HFF-Myc (cell line): ENCODE data around the gene NHS.

ENCODE experiments used
- DNase-seq: peaks from one replicate; pipeline ENCODE4 v3.0.0-alpha.2; 2011; ENCODE audit warnings: low read depth; ENCODE audit errors: extremely low read depth
- H3K4me3 ChIP-seq: replicated peaks from 2 replicates; pipeline ENCODE4 v1.5.1; 2011; ENCODE audit warnings: low read depth, mild to moderate bottlenecking, control low read depth, low read length
- CTCF ChIP-seq: IDR thresholded peaks from 2 replicates; pipeline ENCODE4 v1.5.1; 2012; ENCODE audit warnings: mild to moderate bottlenecking, low read depth, low read length, control low read depth; ENCODE audit errors: missing control alignments

The NHS gene

DNA sequence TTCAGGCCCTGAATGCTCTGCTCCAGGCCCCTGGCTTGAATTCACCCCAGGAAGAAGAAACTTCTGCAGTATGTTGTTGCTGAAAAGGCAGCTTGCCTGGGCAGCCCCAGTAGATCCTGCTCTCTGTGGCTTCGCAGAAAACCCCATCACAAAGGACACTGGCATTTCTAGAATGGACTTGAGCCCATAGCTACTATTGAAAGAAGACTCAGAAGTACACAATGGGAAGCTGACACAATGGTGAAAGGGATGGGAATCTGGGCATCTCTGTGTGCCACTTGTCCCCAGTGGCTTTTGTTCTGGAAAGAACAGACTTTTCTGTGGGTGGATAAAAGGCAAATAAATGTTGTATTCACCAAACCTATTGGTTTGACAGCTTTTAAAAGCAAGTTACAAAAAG is 294.9 kb downstream of the NHS start:
- DNase-seq, result no peak
- TF ChIP-seq CTCF, result no peak
- no peak overlapping the region for H3K4me3 ChIP-seq

DNA sequence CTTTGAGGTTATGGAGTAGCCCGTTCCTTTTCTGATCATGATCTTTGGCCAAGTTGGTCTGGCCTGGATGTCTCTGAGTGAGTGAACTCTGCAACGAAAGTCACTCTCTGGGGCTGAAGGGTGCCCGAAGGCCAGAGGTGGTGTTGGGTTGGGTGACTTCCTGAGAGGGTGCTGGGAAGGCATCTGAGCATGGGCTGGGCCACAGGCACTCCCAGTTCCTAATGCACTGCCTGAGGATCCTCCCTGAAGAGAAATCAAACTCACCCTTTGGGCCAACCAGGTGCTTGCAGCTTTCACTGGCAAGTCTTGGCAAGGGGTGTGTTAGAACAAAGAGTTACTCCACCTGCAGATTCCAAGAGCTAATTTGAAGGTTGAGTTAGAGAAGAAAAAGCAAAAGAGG is 295.9 kb downstream of the NHS start:
- no peak for DNase-seq
- TF ChIP-seq CTCF, result no peak
- H3K4me3 ChIP-seq, result no peak overlapping the region

DNA sequence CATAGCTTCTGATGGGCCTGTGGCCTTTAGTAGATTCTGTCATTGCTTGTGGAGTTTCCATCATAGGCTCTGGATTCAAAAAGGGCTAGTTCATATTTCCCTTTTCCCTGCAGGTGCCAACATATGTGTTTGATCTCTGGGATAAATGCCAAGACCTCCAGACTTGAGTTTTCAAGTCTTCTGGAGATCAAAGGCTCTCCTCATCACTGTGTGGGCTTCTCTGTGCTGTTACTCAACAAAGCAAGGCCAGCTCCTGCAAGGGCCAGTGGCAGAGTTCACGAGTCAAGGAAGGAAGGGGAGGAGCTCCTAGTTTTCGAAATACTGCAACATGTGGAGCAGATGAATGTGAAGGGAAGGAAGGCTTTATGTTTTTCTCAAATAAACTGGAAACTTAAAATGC is 299.6 kb downstream of the NHS start:
- no peak for TF ChIP-seq CTCF
- DNase-seq, result no peak
- no peak overlapping the region for H3K4me3 ChIP-seq

DNA sequence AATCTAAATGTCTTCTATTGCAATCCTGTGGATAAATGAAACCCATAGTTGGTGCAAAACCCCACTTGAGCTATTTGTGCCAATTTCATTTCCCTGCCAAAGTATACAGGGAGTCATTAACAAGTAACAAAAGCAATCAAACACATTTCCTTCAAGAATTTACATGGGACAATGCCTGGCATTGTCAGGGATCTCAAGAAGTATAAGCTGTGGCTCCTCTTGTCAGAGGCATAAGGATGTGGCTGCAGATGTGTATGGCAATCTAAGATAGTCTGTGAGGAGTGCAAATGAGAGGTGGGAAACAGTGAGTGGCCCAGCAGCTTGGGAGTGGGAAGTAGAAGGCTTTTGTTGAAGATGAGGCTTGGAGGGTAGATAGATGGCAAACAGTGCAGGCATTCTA is 304.3 kb downstream of the NHS start:
- TF ChIP-seq CTCF, result no peak
- DNase-seq, result no peak
- H3K4me3 ChIP-seq, result no peak overlapping the region

DNA sequence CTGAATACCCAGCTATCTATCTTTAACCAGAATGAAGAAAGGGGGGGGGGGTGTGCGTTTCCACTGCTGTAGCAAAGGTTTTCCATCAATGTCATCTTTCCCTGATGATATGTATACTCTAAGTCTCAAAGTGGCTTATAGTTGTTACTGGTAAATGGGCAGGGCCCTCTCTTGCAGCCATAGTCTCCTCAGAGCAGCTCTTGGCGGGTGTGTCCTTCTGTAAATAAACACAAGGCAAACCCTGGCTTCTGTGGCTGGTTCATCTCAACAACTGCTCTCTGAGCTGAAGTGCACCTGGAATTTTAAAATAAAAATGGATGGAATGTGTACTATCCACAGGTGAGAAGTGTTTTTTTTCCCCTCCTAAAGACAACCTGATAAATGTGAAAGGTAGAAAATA is 304.8 kb downstream of the NHS start:
- no peak for DNase-seq
- no peak for TF ChIP-seq CTCF

DNA sequence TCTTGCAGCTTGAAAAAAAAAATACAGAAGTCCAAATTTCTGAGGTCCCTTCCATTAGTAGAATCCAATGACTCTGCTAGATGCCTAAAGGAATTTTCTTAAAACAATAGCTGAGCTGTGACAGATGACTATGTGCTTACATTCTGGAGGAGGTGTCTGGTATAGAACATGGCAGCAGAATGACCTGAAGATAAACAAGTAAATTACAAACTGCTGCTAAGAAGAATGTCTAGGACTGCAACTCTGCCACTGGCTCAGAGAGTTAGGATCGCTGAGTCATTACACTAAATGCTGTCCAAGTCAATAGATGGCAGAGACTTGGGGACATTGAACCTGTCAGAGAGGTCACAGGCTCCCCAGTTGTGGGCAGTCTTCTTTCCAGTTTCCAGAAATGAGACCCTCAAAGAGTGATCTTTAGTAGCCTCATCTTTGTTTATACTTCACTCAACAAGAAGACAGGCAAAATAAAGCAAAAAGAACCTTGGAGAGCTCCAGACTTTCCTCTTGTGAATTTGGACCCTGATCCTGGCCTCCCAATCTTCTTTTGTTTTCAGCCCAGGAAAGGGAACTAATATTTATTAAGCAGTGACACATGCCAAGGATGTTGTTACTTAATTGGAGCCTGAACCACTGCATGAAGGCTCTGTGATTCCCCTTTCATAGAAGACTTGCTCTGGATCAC is 305.9 kb downstream of the NHS start:
- no peak for DNase-seq
- no peak overlapping the region for H3K4me3 ChIP-seq
- no peak for TF ChIP-seq CTCF

More for the DNA sequence above, 304.8 kb downstream of the NHS start:
- H3K4me3 ChIP-seq, result no peak overlapping the region

DNA sequence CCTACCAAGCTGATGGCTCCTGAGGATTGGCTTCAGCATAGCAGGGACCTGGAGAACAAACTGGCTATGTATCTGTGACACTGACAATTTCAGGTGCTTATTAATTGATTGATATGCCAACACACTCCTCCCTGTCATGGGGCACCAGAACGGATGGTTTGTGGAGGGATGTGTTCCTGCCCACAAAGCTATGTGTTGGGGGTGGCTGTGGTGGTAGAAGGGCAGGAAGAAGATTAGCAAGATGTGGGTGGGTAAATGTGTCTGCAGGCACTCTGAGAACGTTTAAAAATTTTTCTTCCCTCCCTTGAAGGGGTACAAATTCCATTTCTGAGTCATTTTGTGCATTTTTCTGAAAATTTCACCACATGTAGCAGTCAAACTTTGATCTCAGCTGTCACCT is 307.3 kb downstream of the NHS start:
- no peak for DNase-seq
- TF ChIP-seq CTCF, result no peak
- H3K4me3 ChIP-seq, result no peak overlapping the region
